HG03108 (cell line): ENCODE data around the gene CD207.

Source experiments
- ATAC-seq: cut with Tn5 transposase; IDR thresholded peaks from one replicate; pipeline ENCODE4 v1.9.1; 2021; ENCODE audit warnings: moderate library complexity; ENCODE audit not compliant: unreplicated experiment

CD207 gene

GRCh38 chr2:70795164-70795995 is 40.2 kb downstream of the CD207 start:
- ATAC-seq: no peak

- ATAC-seq: no peak
Observed at GRCh38 chr2:70793450-70793849, 42.2 kb downstream of the CD207 start.

- ATAC-seq: no peak
Observed at GRCh38 chr2:70790136-70790828, 45.3 kb downstream of the CD207 start, which contains the start of gene FIGLA. TSS of gene FIGLA (minus strand) at chr2:70790643. CDS start at chr2:70790638, 5 bp downstream.

- ATAC-seq: no peak
Observed at GRCh38 chr2:70789304-70790135, 46.1 kb downstream of the CD207 start.

- ATAC-seq: no peak
Observed at GRCh38 chr2:70785137-70785911, 50.3 kb downstream of the CD207 start.

GRCh38 chr2:70784320-70784719 is 51.3 kb downstream of the CD207 start:
- no peak for ATAC-seq
